ENCODE data around the gene FRMD4B.

GRCh38 chr3:69339760-69340159, 46.1 kb downstream of the FRMD4B start:
- TF ChIP-seq CTCF (IDR thresholded peaks at IDR 0.05; ENCODE audit: borderline replicate concordance, extremely low read depth, low read length, poor library complexity, severe bottlenecking) (no peak), EZH2 (IDR thresholded peaks at IDR 0.05; ENCODE audit: borderline replicate concordance, low read depth, low read length, severe bottlenecking) (no peak)

All from DND-41 (cell line).